K562 (cell line): ENCODE measurements around the gene LILRA6. TPM values are rescaled to one million over a fixed set of nuclear protein-coding genes. Genes with fewer than 3 reads are reported as not detected.

ENCODE experiments used
- BRD4 ChIP-seq: fragments of 200-600 bp; sonication (generic); IDR thresholded peaks from 2 replicates; pipeline ENCODE4 v1.6.1; 2017; ENCODE audit warnings: inconsistent platforms
- CCNT2 ChIP-seq: IDR thresholded peaks from 2 replicates; pipeline ENCODE4 v1.6.1; 2011; ENCODE audit warnings: borderline replicate concordance, low read depth, mild to moderate bottlenecking, moderate library complexity, mixed read lengths, low read length; ENCODE audit not compliant: insufficient read length; ENCODE audit errors: extremely low read depth
- ELF2 ChIP-seq: fragments of 250-450 bp; sonication (Bioruptor Pico); IDR thresholded peaks from 2 replicates; pipeline ENCODE4 v1.5.0; 2021; ENCODE audit warnings: mild to moderate bottlenecking
- EWSR1 ChIP-seq: fragments of 450-650 bp; IDR thresholded peaks from 2 replicates; pipeline ENCODE4 v1.6.1; 2018; ENCODE audit warnings: borderline replicate concordance, mild to moderate bottlenecking, low read depth, moderate library complexity; ENCODE audit not compliant: partially characterized antibody
- GABPB2 ChIP-seq: fragments of 250-450 bp; sonication (Bioruptor Pico); conservative IDR thresholded peaks from 2 replicates; pipeline ENCODE4 v1.5.1; 2021; ENCODE audit warnings: mild to moderate bottlenecking
- MTA2 ChIP-seq: fragments of 450-650 bp; IDR thresholded peaks from 2 replicates; pipeline ENCODE4 v1.6.1; 2016; ENCODE audit warnings: low read depth
- NCOR1 ChIP-seq: fragments of 450-650 bp; IDR thresholded peaks from 2 replicates; pipeline ENCODE4 v1.6.1; 2016; ENCODE audit warnings: mild to moderate bottlenecking, moderate library complexity
- NR1H2 ChIP-seq: sonication (generic); formaldehyde crosslinking; IDR thresholded peaks from 2 replicates; pipeline ENCODE4 v1.4.0; 2020; ENCODE audit warnings: mild to moderate bottlenecking, missing genetic modification reagents
- RHOXF2B ChIP-seq: fragments of 250-450 bp; sonication (Bioruptor Pico); conservative IDR thresholded peaks from 2 replicates; pipeline ENCODE4 v1.5.1; 2021
- TCFL5 ChIP-seq: fragments of 250-450 bp; sonication (Bioruptor Pico); conservative IDR thresholded peaks from 2 replicates; pipeline ENCODE4 v1.6.1; 2021; ENCODE audit warnings: mild to moderate bottlenecking, moderate library complexity, matching md5 sums
- ZNF282 ChIP-seq: sonication (generic); formaldehyde crosslinking; IDR thresholded peaks from 2 replicates; pipeline ENCODE4 v1.8.1; 2023; ENCODE audit warnings: missing genetic modification reagents
- ZNF507 ChIP-seq: conservative IDR thresholded peaks from 2 replicates; pipeline ENCODE4 v1.6.1; 2017; ENCODE audit warnings: missing genetic modification characterization, missing compliant biosample characterization
- ZNF695 ChIP-seq: fragments of 450-650 bp; formaldehyde crosslinking; IDR thresholded peaks from 2 replicates; pipeline ENCODE4 v1.4.0; 2020; ENCODE audit warnings: mild to moderate bottlenecking, moderate library complexity
- polyA plus RNA-seq, 8 experiments: library from polyadenylated mRNA; depleted of rRNA in 4 of 8; stranded (reverse) in 5 of 8; unstranded in 3 of 8; fragments of >200 nt; fragmentation: Nextera tagmentation in 2 of 8; fragmentation: Illumina TruSeq in 1 of 8; extraction: Ambion mirVana in 2 of 8; extraction: Trizol in 1 of 8; gene quantifications; 2 replicates each; pipeline versions ENCODE4 v1.2.1 to v1.2.3, GENCODE V29; 2011 to 2014; ENCODE audit warnings: inconsistent platforms in 1 of 8, missing spikeins in 1 of 8
- total RNA-seq, 7 experiments: library from RNA; depleted of rRNA in 6 of 7; stranded (reverse); fragments of >200 nt in 6 of 7; fragmentation: Illumina TruSeq in 2 of 7; extraction: Trizol in 2 of 7; gene quantifications; 2 replicates each; pipeline versions ENCODE4 v1.2.1 to v1.2.3, GENCODE V29; 2011 to 2021; ENCODE audit warnings: low replicate concordance in 1 of 7
- TF ChIP-seq, protein P1 (sequence below): sonication (generic); formaldehyde crosslinking; IDR thresholded peaks from 2 replicates; pipeline ENCODE4 v1.8.1; 2023; ENCODE audit warnings: mild to moderate bottlenecking, missing genetic modification reagents
- TF ChIP-seq, protein P2 (sequence below): sonication (generic); formaldehyde crosslinking; IDR thresholded peaks from 2 replicates; pipeline ENCODE4 v1.8.0; 2022; ENCODE audit warnings: mild to moderate bottlenecking, missing genetic modification reagents
- TF ChIP-seq, protein P3 (sequence below): fragments of 200-800 bp; sonication (Bioruptor generic); IDR thresholded peaks from 2 replicates; pipeline ENCODE4 v1.6.1; 2016; ENCODE audit warnings: missing genetic modification characterization, missing compliant biosample characterization
- TF ChIP-seq, protein P4 (sequence below): sonication (generic); formaldehyde crosslinking; IDR thresholded peaks from 2 replicates; pipeline ENCODE4 v1.8.1; 2023; ENCODE audit warnings: mild to moderate bottlenecking, missing genetic modification reagents, moderate library complexity

The LILRA6 gene
- total and polyA plus RNA-seq, 9 of the 15 experiments (the other 6 are each of a cell fraction or from before 2014, with no cell fraction given): 0.03 TPM; not detected in 8

DNA sequence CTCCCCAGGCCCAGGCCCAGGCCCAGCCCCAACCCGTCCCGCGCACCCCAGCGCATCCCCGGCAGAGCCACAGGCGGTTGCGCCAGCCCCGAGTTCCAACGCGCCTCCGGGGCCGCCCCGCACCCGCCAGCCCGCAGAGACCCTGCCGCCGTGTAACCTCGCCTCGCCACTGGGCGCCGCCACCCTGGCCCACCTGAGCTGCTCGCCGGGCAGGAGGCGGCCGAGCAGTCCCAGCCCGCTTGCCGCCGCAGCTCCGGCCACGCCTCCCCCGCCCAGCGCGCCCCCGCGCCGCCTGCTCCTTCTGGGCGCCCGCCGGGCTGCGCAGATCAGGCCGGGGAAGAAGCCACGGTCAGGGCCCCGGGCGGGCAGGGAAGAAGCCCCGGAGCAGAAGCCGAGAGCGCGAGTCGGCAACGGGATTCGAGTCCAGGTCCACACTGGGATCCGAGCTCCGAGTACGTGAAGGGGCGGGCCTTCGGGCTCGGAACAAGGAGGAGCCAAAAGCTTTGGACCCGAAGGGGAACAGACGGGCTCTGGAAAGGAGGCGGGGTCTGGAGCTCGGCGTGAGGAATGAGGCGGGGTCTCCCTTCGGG lies 53.4 kb downstream of the LILRA6 start, which contains the start of gene MBOAT7 (continued):
- TF ChIP-seq, protein P1, sequence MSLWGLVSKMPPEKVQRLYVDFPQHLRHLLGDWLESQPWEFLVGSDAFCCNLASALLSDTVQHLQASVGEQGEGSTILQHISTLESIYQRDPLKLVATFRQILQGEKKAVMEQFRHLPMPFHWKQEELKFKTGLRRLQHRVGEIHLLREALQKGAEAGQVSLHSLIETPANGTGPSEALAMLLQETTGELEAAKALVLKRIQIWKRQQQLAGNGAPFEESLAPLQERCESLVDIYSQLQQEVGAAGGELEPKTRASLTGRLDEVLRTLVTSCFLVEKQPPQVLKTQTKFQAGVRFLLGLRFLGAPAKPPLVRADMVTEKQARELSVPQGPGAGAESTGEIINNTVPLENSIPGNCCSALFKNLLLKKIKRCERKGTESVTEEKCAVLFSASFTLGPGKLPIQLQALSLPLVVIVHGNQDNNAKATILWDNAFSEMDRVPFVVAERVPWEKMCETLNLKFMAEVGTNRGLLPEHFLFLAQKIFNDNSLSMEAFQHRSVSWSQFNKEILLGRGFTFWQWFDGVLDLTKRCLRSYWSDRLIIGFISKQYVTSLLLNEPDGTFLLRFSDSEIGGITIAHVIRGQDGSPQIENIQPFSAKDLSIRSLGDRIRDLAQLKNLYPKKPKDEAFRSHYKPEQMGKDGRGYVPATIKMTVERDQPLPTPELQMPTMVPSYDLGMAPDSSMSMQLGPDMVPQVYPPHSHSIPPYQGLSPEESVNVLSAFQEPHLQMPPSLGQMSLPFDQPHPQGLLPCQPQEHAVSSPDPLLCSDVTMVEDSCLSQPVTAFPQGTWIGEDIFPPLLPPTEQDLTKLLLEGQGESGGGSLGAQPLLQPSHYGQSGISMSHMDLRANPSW (CRISPR knock-in tag): no peak
- TF ChIP-seq, protein P2, sequence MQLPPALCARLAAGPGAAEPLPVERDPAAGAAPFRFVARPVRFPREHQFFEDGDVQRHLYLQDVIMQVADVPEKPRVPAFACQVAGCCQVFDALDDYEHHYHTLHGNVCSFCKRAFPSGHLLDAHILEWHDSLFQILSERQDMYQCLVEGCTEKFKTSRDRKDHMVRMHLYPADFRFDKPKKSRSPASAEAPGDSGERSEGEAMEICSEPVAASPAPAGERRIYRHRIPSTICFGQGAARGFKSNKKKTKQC (CRISPR knock-in tag): no peak; the same call in 1 of the 2 replicates
- TF ChIP-seq ZNF507 (tag) (no peak), GABPB2 (CRISPR knock-in tag) (no peak), CCNT2 (peak; percentile 81), RHOXF2B (no peak), EWSR1 (no peak), ZNF282 (0 out of 2 replicates have a peak, but pooled peaks have one; percentile 30), BRD4 (no peak), MTA2 (no peak), TCFL5 (CRISPR knock-in tag) (no peak), NCOR1 (no peak), NR1H2 (CRISPR knock-in tag) (0 out of 2 replicates have a peak, but pooled peaks have one; percentile 45), ELF2 (CRISPR knock-in tag) (no peak), ZNF695 (CRISPR knock-in tag) (no peak)
- TF ChIP-seq, protein P3, sequence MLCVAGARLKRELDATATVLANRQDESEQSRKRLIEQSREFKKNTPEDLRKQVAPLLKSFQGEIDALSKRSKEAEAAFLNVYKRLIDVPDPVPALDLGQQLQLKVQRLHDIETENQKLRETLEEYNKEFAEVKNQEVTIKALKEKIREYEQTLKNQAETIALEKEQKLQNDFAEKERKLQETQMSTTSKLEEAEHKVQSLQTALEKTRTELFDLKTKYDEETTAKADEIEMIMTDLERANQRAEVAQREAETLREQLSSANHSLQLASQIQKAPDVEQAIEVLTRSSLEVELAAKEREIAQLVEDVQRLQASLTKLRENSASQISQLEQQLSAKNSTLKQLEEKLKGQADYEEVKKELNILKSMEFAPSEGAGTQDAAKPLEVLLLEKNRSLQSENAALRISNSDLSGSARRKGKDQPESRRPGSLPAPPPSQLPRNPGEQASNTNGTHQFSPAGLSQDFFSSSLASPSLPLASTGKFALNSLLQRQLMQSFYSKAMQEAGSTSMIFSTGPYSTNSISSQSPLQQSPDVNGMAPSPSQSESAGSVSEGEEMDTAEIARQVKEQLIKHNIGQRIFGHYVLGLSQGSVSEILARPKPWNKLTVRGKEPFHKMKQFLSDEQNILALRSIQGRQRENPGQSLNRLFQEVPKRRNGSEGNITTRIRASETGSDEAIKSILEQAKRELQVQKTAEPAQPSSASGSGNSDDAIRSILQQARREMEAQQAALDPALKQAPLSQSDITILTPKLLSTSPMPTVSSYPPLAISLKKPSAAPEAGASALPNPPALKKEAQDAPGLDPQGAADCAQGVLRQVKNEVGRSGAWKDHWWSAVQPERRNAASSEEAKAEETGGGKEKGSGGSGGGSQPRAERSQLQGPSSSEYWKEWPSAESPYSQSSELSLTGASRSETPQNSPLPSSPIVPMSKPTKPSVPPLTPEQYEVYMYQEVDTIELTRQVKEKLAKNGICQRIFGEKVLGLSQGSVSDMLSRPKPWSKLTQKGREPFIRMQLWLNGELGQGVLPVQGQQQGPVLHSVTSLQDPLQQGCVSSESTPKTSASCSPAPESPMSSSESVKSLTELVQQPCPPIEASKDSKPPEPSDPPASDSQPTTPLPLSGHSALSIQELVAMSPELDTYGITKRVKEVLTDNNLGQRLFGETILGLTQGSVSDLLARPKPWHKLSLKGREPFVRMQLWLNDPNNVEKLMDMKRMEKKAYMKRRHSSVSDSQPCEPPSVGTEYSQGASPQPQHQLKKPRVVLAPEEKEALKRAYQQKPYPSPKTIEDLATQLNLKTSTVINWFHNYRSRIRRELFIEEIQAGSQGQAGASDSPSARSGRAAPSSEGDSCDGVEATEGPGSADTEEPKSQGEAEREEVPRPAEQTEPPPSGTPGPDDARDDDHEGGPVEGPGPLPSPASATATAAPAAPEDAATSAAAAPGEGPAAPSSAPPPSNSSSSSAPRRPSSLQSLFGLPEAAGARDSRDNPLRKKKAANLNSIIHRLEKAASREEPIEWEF (CRISPR knock-in tag): no peak
- TF ChIP-seq, protein P4, sequence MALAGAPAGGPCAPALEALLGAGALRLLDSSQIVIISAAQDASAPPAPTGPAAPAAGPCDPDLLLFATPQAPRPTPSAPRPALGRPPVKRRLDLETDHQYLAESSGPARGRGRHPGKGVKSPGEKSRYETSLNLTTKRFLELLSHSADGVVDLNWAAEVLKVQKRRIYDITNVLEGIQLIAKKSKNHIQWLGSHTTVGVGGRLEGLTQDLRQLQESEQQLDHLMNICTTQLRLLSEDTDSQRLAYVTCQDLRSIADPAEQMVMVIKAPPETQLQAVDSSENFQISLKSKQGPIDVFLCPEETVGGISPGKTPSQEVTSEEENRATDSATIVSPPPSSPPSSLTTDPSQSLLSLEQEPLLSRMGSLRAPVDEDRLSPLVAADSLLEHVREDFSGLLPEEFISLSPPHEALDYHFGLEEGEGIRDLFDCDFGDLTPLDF (CRISPR knock-in tag): no peak
